Neural progenitor cell (in vitro differentiated cells): Measurements from ENCODE around the gene TACR1. TPM values are rescaled to one million over a fixed set of nuclear protein-coding genes. Genes with fewer than 3 reads are reported as not detected.
"Not testable (repeated sequence)": the region's sequence is repeated elsewhere in the genome, so short reads cannot be mapped to it uniquely, and the experiment has no call there.

Experiments
- DNase-seq: peaks from one replicate; pipeline ENCODE4 v3.0.0-alpha.2; 2016; ENCODE audit warnings: low spot score
- H2AFZ ChIP-seq: fragments of 200-600 bp; sonication (generic); replicated peaks from 2 replicates; pipeline ENCODE4 v1.6.1; 2016; ENCODE audit warnings: antibody characterized with exemption
- H3F3A ChIP-seq: fragments of 200-600 bp; sonication (generic); 2 replicates; pipeline ENCODE4 v1.6.1; 2016; ENCODE audit warnings: antibody characterized with exemption, low read depth
- H3K27ac ChIP-seq: fragments of 200-600 bp; sonication (generic); 2 replicates; pipeline ENCODE4 v1.5.1; 2016; ENCODE audit warnings: mild to moderate bottlenecking
- H3K27me3 ChIP-seq: fragments of 200-600 bp; sonication (generic); 2 replicates; pipeline ENCODE4 v1.6.1; 2016; ENCODE audit warnings: mild to moderate bottlenecking, moderate library complexity
- H3K36me3 ChIP-seq: fragments of 200-600 bp; sonication (generic); 2 replicates; pipeline ENCODE4 v1.5.1; 2016
- H3K4me1 ChIP-seq: fragments of 200-600 bp; sonication (generic); 2 replicates; pipeline ENCODE4 v1.6.1; 2016; ENCODE audit warnings: mixed run types
- H3K4me2 ChIP-seq: fragments of 200-600 bp; sonication (generic); 2 replicates; pipeline ENCODE4 v1.6.1; 2016
- H3K4me3 ChIP-seq: fragments of 200-600 bp; sonication (generic); 2 replicates; pipeline ENCODE4 v1.5.1; 2016
- H3K79me2 ChIP-seq: fragments of 200-600 bp; sonication (generic); 2 replicates; pipeline ENCODE4 v1.6.1; 2016; ENCODE audit warnings: low read depth
- H3K9ac ChIP-seq: fragments of 200-600 bp; sonication (generic); 2 replicates; pipeline ENCODE4 v1.6.1; 2016
- H3K9me3 ChIP-seq: fragments of 200-600 bp; sonication (generic); 2 replicates; pipeline ENCODE4 v1.5.1; 2016; ENCODE audit warnings: low read depth
- H4K20me1 ChIP-seq: fragments of 200-600 bp; sonication (generic); 2 replicates; pipeline ENCODE4 v1.6.1; 2016; ENCODE audit warnings: low read depth
- H3K27ac Mint-ChIP-seq: 3 replicates; pipeline ENCODE4 v1.8.0; 2021; ENCODE audit warnings: mixed read lengths
- H3K27me3 Mint-ChIP-seq: 2 replicates; pipeline ENCODE4 v1.8.0; 2022; ENCODE audit warnings: low read depth, mild to moderate bottlenecking, inconsistent platforms, moderate library complexity, mixed read lengths; ENCODE audit not compliant: insufficient read depth
- H3K36me3 Mint-ChIP-seq: 3 replicates; pipeline ENCODE4 v1.8.0; 2021; ENCODE audit warnings: mixed read lengths
- H3K4me1 Mint-ChIP-seq: 3 replicates; pipeline ENCODE4 v1.8.0; 2021; ENCODE audit warnings: mixed read lengths
- H3K4me3 Mint-ChIP-seq: 3 replicates; pipeline ENCODE4 v1.8.0; 2021; ENCODE audit warnings: mild to moderate bottlenecking, moderate library complexity, mixed read lengths
- H3K9me3 Mint-ChIP-seq: 3 replicates; pipeline ENCODE4 v1.8.0; 2020; ENCODE audit warnings: mixed read lengths
- EZH2 ChIP-seq: fragments of 200-600 bp; sonication (generic); IDR thresholded peaks from 2 replicates; pipeline ENCODE4 v1.6.1; 2017; ENCODE audit warnings: antibody characterized with exemption, mild to moderate bottlenecking, moderate library complexity
- EZH2phosphoT487 ChIP-seq: fragments of 200-600 bp; sonication (generic); IDR thresholded peaks from 2 replicates; pipeline ENCODE4 v1.6.1; 2017; ENCODE audit warnings: antibody characterized with exemption
- total RNA-seq: library from RNA; depleted of rRNA; stranded (reverse); fragments of >200 nt; gene quantifications from 2 replicates; pipeline ENCODE4 v1.2.3, GENCODE V29; 2015; ENCODE audit warnings: low replicate concordance
- TF ChIP-seq, protein P1 (sequence below): fragments of 200-600 bp; sonication (generic); IDR thresholded peaks from 2 replicates; pipeline ENCODE4 v1.5.1; 2017; ENCODE audit warnings: antibody characterized with exemption, mild to moderate bottlenecking

Gene TACR1
- total RNA-seq, 1 donor from 2014 or later: not detected

DNA sequence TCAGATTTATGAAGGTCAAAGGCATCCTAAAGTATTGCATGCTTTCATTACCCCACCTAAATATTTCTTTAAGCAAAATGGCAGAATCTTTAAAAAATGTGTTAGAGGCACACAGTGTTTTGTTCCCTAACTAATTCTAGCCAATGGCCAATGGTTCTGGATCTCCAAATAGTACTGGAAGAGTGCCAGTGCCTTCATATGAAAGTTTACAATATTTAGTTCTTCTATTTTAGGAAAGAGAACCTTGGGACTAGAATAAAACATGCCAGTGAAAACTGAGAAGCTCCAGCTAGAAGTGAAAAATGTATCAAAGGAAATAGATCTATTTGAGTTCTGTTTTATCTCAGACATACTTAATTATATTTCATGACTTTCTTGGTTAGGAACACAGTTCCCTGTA, 37.1 kb downstream of the TACR1 start:
- H3K4me1 Mint-ChIP-seq: no peaks in the 10 kb centered on the region
- DNase-seq: no peak
- no peak for TF ChIP-seq EZH2phosphoT487
- H3F3A ChIP-seq: no peaks in the 10 kb centered on the region
- H3K4me2 ChIP-seq: no peak overlapping the region
- no peaks in the 10 kb centered on the region for H3K36me3 ChIP-seq
- no peaks in the 10 kb centered on the region for H4K20me1 ChIP-seq
- no peak overlapping the region for H3K27ac Mint-ChIP-seq
- no peaks in the 10 kb centered on the region for H3K36me3 Mint-ChIP-seq
- H3K4me1 ChIP-seq: no peaks in the 10 kb centered on the region
- no peaks in the 10 kb centered on the region for H3K9me3 Mint-ChIP-seq
- no peak overlapping the region for H3K4me3 ChIP-seq
- no peak overlapping the region for H3K9ac ChIP-seq
- peaks cover 2% of the 10 kb centered on the region for H3K27me3 Mint-ChIP-seq
- H3K27ac ChIP-seq: no peak overlapping the region
- no peaks in the 10 kb centered on the region for H3K27me3 ChIP-seq
- H3K9me3 ChIP-seq: no peaks in the 10 kb centered on the region
- H2AFZ ChIP-seq: no peak overlapping the region
- H3K79me2 ChIP-seq: no peaks in the 10 kb centered on the region
- no peak overlapping the region for H3K4me3 Mint-ChIP-seq

- H3K4me2 ChIP-seq: no peak overlapping the region
- no peak overlapping the region for H3K4me3 ChIP-seq
- no peak for TF ChIP-seq EZH2
- TF ChIP-seq, protein P1, sequence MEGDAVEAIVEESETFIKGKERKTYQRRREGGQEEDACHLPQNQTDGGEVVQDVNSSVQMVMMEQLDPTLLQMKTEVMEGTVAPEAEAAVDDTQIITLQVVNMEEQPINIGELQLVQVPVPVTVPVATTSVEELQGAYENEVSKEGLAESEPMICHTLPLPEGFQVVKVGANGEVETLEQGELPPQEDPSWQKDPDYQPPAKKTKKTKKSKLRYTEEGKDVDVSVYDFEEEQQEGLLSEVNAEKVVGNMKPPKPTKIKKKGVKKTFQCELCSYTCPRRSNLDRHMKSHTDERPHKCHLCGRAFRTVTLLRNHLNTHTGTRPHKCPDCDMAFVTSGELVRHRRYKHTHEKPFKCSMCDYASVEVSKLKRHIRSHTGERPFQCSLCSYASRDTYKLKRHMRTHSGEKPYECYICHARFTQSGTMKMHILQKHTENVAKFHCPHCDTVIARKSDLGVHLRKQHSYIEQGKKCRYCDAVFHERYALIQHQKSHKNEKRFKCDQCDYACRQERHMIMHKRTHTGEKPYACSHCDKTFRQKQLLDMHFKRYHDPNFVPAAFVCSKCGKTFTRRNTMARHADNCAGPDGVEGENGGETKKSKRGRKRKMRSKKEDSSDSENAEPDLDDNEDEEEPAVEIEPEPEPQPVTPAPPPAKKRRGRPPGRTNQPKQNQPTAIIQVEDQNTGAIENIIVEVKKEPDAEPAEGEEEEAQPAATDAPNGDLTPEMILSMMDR: peak; percentile 33
- TF ChIP-seq EZH2phosphoT487: no peak
- H4K20me1 ChIP-seq: no peaks in the 10 kb centered on the region
- no peak for DNase-seq
- H3K27me3 ChIP-seq: no peaks in the 10 kb centered on the region
- Mint-ChIP-seq H3K27ac (no peak overlapping the region), H3K4me3 (no peak overlapping the region), H3K4me1 (peaks cover 6% of the 10 kb centered on the region), H3K36me3 (no peaks in the 10 kb centered on the region), H3K27me3 (peaks cover 3% of the 10 kb centered on the region), H3K9me3 (no peaks in the 10 kb centered on the region)
- no peaks in the 10 kb centered on the region for H3K36me3 ChIP-seq
- peaks cover 9% of the 10 kb centered on the region for H3K4me1 ChIP-seq
- H3F3A ChIP-seq: peaks cover 18% of the 10 kb centered on the region
- no peak overlapping the region for H3K9ac ChIP-seq
- no peaks in the 10 kb centered on the region for H3K79me2 ChIP-seq
- H2AFZ ChIP-seq: no peak overlapping the region
- H3K9me3 ChIP-seq: no peaks in the 10 kb centered on the region
- no peak overlapping the region for H3K27ac ChIP-seq
These were observed 41.9 kb downstream of the TACR1 start for GRCh38 chr2:75157435-75157834.

- Mint-ChIP-seq H3K4me3 (no peak overlapping the region), H3K27ac (no peak overlapping the region), H3K4me1 (peaks cover 6% of the 10 kb centered on the region), H3K9me3 (peaks cover 3% of the 10 kb centered on the region), H3K27me3 (peaks cover 3% of the 10 kb centered on the region), H3K36me3 (no peaks in the 10 kb centered on the region)
- no peak for DNase-seq
- no peaks in the 10 kb centered on the region for H3K27me3 ChIP-seq
- H3K79me2 ChIP-seq: no peaks in the 10 kb centered on the region
- TF ChIP-seq EZH2: no peak
- TF ChIP-seq, protein P1: no peak
- no peak for TF ChIP-seq EZH2phosphoT487
- H3K4me1 ChIP-seq: peaks cover 9% of the 10 kb centered on the region
- H4K20me1 ChIP-seq: no peaks in the 10 kb centered on the region
- no peak overlapping the region for H3K4me3 ChIP-seq
- H3K4me2 ChIP-seq: no peak overlapping the region
- H3K9ac ChIP-seq: no peak overlapping the region
- no peaks in the 10 kb centered on the region for H3K36me3 ChIP-seq
- H3K27ac ChIP-seq: no peak overlapping the region
- no peak overlapping the region for H2AFZ ChIP-seq
- no peaks in the 10 kb centered on the region for H3K9me3 ChIP-seq
- peaks cover 18% of the 10 kb centered on the region for H3F3A ChIP-seq
These were observed 44.2 kb downstream of the TACR1 start for GRCh38 chr2:75155115-75155514.

GRCh38 chr2:75153221-75153620, 46.1 kb downstream of the TACR1 start:
- Histone ChIP-seq H4K20me1 (no peaks in the 10 kb centered on the region), H3K27me3 (no peaks in the 10 kb centered on the region), H3K4me3 (no peak overlapping the region), H3K9me3 (no peaks in the 10 kb centered on the region), H3F3A (peaks cover 18% of the 10 kb centered on the region), H3K79me2 (no peaks in the 10 kb centered on the region), H3K4me2 (peak overlapping the region; percentile 54), H3K4me1 (peaks cover 9% of the 10 kb centered on the region), H3K9ac (no peak overlapping the region), H2AFZ (no peak overlapping the region), H3K36me3 (no peaks in the 10 kb centered on the region), H3K27ac (peak overlapping the region; percentile 74)
- H3K9me3 Mint-ChIP-seq: peaks cover 3% of the 10 kb centered on the region
- no peak overlapping the region for H3K4me3 Mint-ChIP-seq
- H3K36me3 Mint-ChIP-seq: no peaks in the 10 kb centered on the region
- TF ChIP-seq EZH2phosphoT487: no peak
- no peak for TF ChIP-seq EZH2
- TF ChIP-seq, protein P1: no peak
- no peak overlapping the region for H3K27ac Mint-ChIP-seq
- H3K27me3 Mint-ChIP-seq: peaks cover 3% of the 10 kb centered on the region
- no peak for DNase-seq
- peaks cover 6% of the 10 kb centered on the region for H3K4me1 Mint-ChIP-seq

GRCh38 chr2:75152243-75152642, 47.1 kb downstream of the TACR1 start:
- not testable (repeated sequence) for H3K9ac ChIP-seq, H3K36me3 ChIP-seq, H3K9me3 ChIP-seq, H3K79me2 ChIP-seq, H3K27me3 Mint-ChIP-seq, DNase-seq, H3K4me2 ChIP-seq, H3K27ac Mint-ChIP-seq, H3K4me3 ChIP-seq, H3K4me1 ChIP-seq, H3K27me3 ChIP-seq, H3K36me3 Mint-ChIP-seq, H3K4me1 Mint-ChIP-seq, H3K9me3 Mint-ChIP-seq, H2AFZ ChIP-seq, H3K4me3 Mint-ChIP-seq, H3K27ac ChIP-seq, H4K20me1 ChIP-seq
- H3F3A ChIP-seq: peaks cover 18% of the 10 kb centered on the region

- peaks cover 19% of the 10 kb centered on the region for H3F3A ChIP-seq
These were observed 51.4 kb downstream of the TACR1 start for GRCh38 chr2:75147884-75148283.

More at GRCh38 chr2:75147884-75148283, 51.4 kb downstream of the TACR1 start:
- not testable (repeated sequence) for H2AFZ ChIP-seq, H3K79me2 ChIP-seq, H3K27me3 Mint-ChIP-seq, H3K4me2 ChIP-seq, H3K9me3 Mint-ChIP-seq, H3K4me1 Mint-ChIP-seq, H3K27me3 ChIP-seq, H3K9ac ChIP-seq, H3K9me3 ChIP-seq, H3K27ac ChIP-seq, H3K36me3 ChIP-seq, DNase-seq, H3K4me1 ChIP-seq, H3K27ac Mint-ChIP-seq, H3K36me3 Mint-ChIP-seq, H4K20me1 ChIP-seq, H3K4me3 Mint-ChIP-seq, H3K4me3 ChIP-seq
